ENCODE results near the gene ATP1B1. TPM values are rescaled to one million over a fixed set of nuclear protein-coding genes. Genes with fewer than 3 reads are reported as not detected.

The ATP1B1 gene
- total RNA-seq, 1 experiment from 2014 or later, result 48.6 TPM

- H3K9me3 ChIP-seq (ENCODE audit: control insufficient read depth in 1 of 2, insufficient read depth in 1 of 2, low read depth in 1 of 2, low read length in 2 of 2), result no peaks in the 10 kb centered on the region
- peak overlapping the region; percentile 95 for H3K9ac ChIP-seq (ENCODE audit: low read length)
- POLR2A ChIA-PET, result no interaction called here
- H3K36me3 ChIP-seq (ENCODE audit: control insufficient read depth in 1 of 2, insufficient read depth in 2 of 2, low read length in 2 of 2), result peaks cover 11 to 30% of the 10 kb centered on the region in 2 experiments; a peak in 3 of 4 replicates
- no TSS peak for BruUV-seq (replicated peaks)
- peak overlapping the region; percentile 76 for H3K4me2 ChIP-seq (ENCODE audit: low read length)
- DNase-seq (ENCODE audit: low read depth, low spot score) (no peak), ATAC-seq (no peak)
- H3K4me1 ChIP-seq (ENCODE audit: control insufficient read depth in 1 of 2, insufficient read depth in 2 of 2, low read length in 2 of 2), result peaks cover 64 to 97% of the 10 kb centered on the region in 2 experiments
- H3K4me3 ChIP-seq (replicated peaks in 1 of 2; ENCODE audit: low read depth in 1 of 2, low read length in 2 of 2), result no peak overlapping the region; a peak in 1 of 4 replicates
- intact Hi-C loops (cut with micrococcal nuclease), result loop anchor here (5.0 to 10.0 kb wide), 2 partner anchors 235 to 767 kb away; no protein-coding TSS in a partner anchor
- TF ChIP-seq SIN3A (IDR thresholded peaks at IDR 0.05; ENCODE audit: low read depth) (no peak), POLR2A (IDR thresholded peaks at IDR 0.05; ENCODE audit: borderline replicate concordance, extremely low read depth, insufficient read depth, insufficient read length) (no peak)
- no peak overlapping the region for H2AFZ ChIP-seq (ENCODE audit: low read depth, low read length, poor library complexity, severe bottlenecking)
- H3K27me3 ChIP-seq (ENCODE audit: insufficient read depth, low read length), result no peaks in the 10 kb centered on the region
- H3K79me2 ChIP-seq (ENCODE audit: insufficient read depth, low read length), result peaks cover 92% of the 10 kb centered on the region
- no peaks in the 10 kb centered on the region for H4K20me1 ChIP-seq (ENCODE audit: insufficient read depth)
- peak overlapping the region; percentile 65 for H3K27ac ChIP-seq (ENCODE audit: low read depth, low read length)
- CTCF ChIA-PET, result interaction anchor here (0.9 to 3.3 kb wide), 5 partner anchors 235 to 509 kb away, joined by 3 to 15 read pairs (median 3); no protein-coding TSS in a partner anchor
- RAD21 ChIA-PET (ENCODE audit: low non-redundant PET in 1 of 2, low total read pairs in 2 of 2, uncharacterized antibody in 2 of 2, unreplicated experiment in 2 of 2), result no interaction called here
- no peaks in the 10 kb centered on the region for H3K9me2 ChIP-seq (ENCODE audit: insufficient read depth)
These were observed 5.8 kb downstream of the ATP1B1 start for GRCh38 chr1:169112241-169112640.

- Histone ChIP-seq H3K9me3 (ENCODE audit: control insufficient read depth in 1 of 2, insufficient read depth in 1 of 2, low read depth in 1 of 2, low read length in 2 of 2) (no peaks in the 10 kb centered on the region), H3K79me2 (ENCODE audit: insufficient read depth, low read length) (peaks cover 92% of the 10 kb centered on the region), H3K4me3 (replicated peaks in 1 of 2; ENCODE audit: low read depth in 1 of 2, low read length in 2 of 2) (peak overlapping the region; percentile 43 to 45), H2AFZ (ENCODE audit: low read depth, low read length, poor library complexity, severe bottlenecking) (no peak overlapping the region), H3K9ac (ENCODE audit: low read length) (peak overlapping the region; percentile 95), H3K27me3 (ENCODE audit: insufficient read depth, low read length) (no peaks in the 10 kb centered on the region), H3K27ac (ENCODE audit: low read depth, low read length) (peak overlapping the region; percentile 65), H3K4me1 (ENCODE audit: control insufficient read depth in 1 of 2, insufficient read depth in 2 of 2, low read length in 2 of 2) (peaks cover 68 to 100% of the 10 kb centered on the region in 2 experiments), H3K4me2 (ENCODE audit: low read length) (peak overlapping the region; percentile 76), H4K20me1 (ENCODE audit: insufficient read depth) (no peaks in the 10 kb centered on the region), H3K9me2 (ENCODE audit: insufficient read depth) (no peaks in the 10 kb centered on the region), H3K36me3 (ENCODE audit: control insufficient read depth in 1 of 2, insufficient read depth in 2 of 2, low read length in 2 of 2) (peaks cover 11 to 35% of the 10 kb centered on the region in 2 experiments; a peak in 3 of 4 replicates)
- DNase-seq (ENCODE audit: low read depth, low spot score), result peak; percentile 91
- ChIA-PET POLR2A (no interaction called here), CTCF (interaction anchor here (1.2 to 3.3 kb wide), 2 partner anchors 234 to 476 kb away, joined by 3 to 15 read pairs; no protein-coding TSS in a partner anchor), RAD21 (ENCODE audit: low non-redundant PET in 1 of 2, low total read pairs in 2 of 2, uncharacterized antibody in 2 of 2, unreplicated experiment in 2 of 2) (no interaction called here)
- BruUV-seq (replicated peaks), result no TSS peak
- peak; percentile 81 for ATAC-seq
- intact Hi-C loops (cut with micrococcal nuclease), result loop anchor here (5.0 to 10.0 kb wide), 2 partner anchors 234 to 769 kb away; no protein-coding TSS in a partner anchor
- peak; percentile 94 for TF ChIP-seq FOSL1 (IDR thresholded peaks at IDR 0.05; ENCODE audit: low read depth)
- TF ChIP-seq RAD21 (IDR thresholded peaks at IDR 0.05; ENCODE audit: low read depth), result peak; percentile 33; the same call in 1 of the 2 replicates
- no peak for TF ChIP-seq CTCF (IDR thresholded peaks at IDR 0.05 in 2 of 3, conservative IDR thresholded peaks at IDR 0.05 in 1 of 3; ENCODE audit: borderline replicate concordance in 1 of 3, insufficient read depth in 1 of 3, low read depth in 2 of 3, low read length in 2 of 3)
- peak; percentile 96 for TF ChIP-seq SRF (IDR thresholded peaks at IDR 0.05; ENCODE audit: low read depth)
- no peak for TF ChIP-seq POLR2A (IDR thresholded peaks at IDR 0.05; ENCODE audit: borderline replicate concordance, extremely low read depth, insufficient read depth, insufficient read length)
- no peak; the same call in 1 of the 2 replicates for TF ChIP-seq ELF1 (IDR thresholded peaks at IDR 0.05; ENCODE audit: borderline replicate concordance, low read depth)
- peak; percentile 51 for TF ChIP-seq TCF7L2 (IDR thresholded peaks at IDR 0.05; ENCODE audit: borderline replicate concordance, extremely low read depth, insufficient read depth, insufficient read length)
- peak; percentile 54 for TF ChIP-seq MAX (IDR thresholded peaks at IDR 0.05)
- no peak for TF ChIP-seq ZNF274 (IDR thresholded peaks at IDR 0.05; ENCODE audit: low read depth, low read length)
- TF ChIP-seq ZFX (IDR thresholded peaks at IDR 0.05), result peak; percentile 32; the same call in 1 of the 2 replicates
- TF ChIP-seq ZBTB33 (IDR thresholded peaks at IDR 0.05; ENCODE audit: extremely low read depth, insufficient replicate concordance, low read length), result no peak
- TF ChIP-seq SIN3A (IDR thresholded peaks at IDR 0.05; ENCODE audit: low read depth), result peak; percentile 84
- peak; percentile 89 for TF ChIP-seq SP1 (IDR thresholded peaks at IDR 0.05; ENCODE audit: low read depth)
- peak; percentile 41; the same call in 1 of the 2 replicates for TF ChIP-seq CEBPB (IDR thresholded peaks at IDR 0.05; ENCODE audit: low read depth)
- TF ChIP-seq EGR1 (IDR thresholded peaks at IDR 0.05; ENCODE audit: low read depth), result no peak
- peak; percentile 80 for TF ChIP-seq CBX3 (IDR thresholded peaks at IDR 0.05; ENCODE audit: low read depth)
These were observed 7.2 kb downstream of the ATP1B1 start for GRCh38 chr1:169113613-169114119.
